Natural killer cell (primary cell): ENCODE measurements around the gene KNTC1. TPM values are rescaled to one million over a fixed set of nuclear protein-coding genes. Genes with fewer than 3 reads are reported as not detected.

Experiments
- ATAC-seq, 3 donors: fragments of 150-1000 bp in 2 of 3; fragments of 200-7000 bp in 1 of 3; cut with Tn5 transposase; 1 replicate in 1 of 3; 2 replicates in 2 of 3; pipeline ENCODE4 v1.10.0; 2021; ENCODE audit warnings: mild to moderate bottlenecking in 2 of 3, moderate library complexity in 2 of 3
- DNase-seq, 2 donors: peaks; one replicate each; pipeline versions ENCODE4 v3.0.0 to v3.0.0-alpha.2; 2013 to 2021; ENCODE audit warnings: mixed read lengths in 1 of 2
- H3K27ac ChIP-seq: one replicate; pipeline ENCODE4 v1.5.1; 2013; ENCODE audit warnings: mild to moderate bottlenecking, low read length
- H3K27me3 ChIP-seq: one replicate; pipeline ENCODE4 v1.6.1; 2013; ENCODE audit warnings: low read length; ENCODE audit not compliant: control insufficient read depth, insufficient read depth
- H3K36me3 ChIP-seq: one replicate; pipeline ENCODE4 v1.6.1; 2013; ENCODE audit warnings: low read length; ENCODE audit not compliant: control insufficient read depth, insufficient read depth
- H3K4me1 ChIP-seq: one replicate; pipeline ENCODE4 v1.6.1; 2013; ENCODE audit warnings: low read length; ENCODE audit not compliant: control insufficient read depth, insufficient read depth
- H3K4me3 ChIP-seq: one replicate; pipeline ENCODE4 v1.5.1; 2013; ENCODE audit warnings: low read length
- H3K9me3 ChIP-seq: one replicate; pipeline ENCODE4 v1.6.1; 2013; ENCODE audit warnings: low read length; ENCODE audit not compliant: control insufficient read depth, insufficient read depth
- H3K27ac Mint-ChIP-seq, 2 donors: one replicate each; pipeline ENCODE4 v1.8.0; 2022; ENCODE audit warnings: mild to moderate bottlenecking in 2 of 2, mixed read lengths in 2 of 2, moderate library complexity in 1 of 2
- H3K27me3 Mint-ChIP-seq, 2 donors: one replicate each; pipeline ENCODE4 v1.8.0; 2022; ENCODE audit warnings: low read depth in 2 of 2, mixed read lengths in 2 of 2
- H3K36me3 Mint-ChIP-seq: one replicate; pipeline ENCODE4 v1.8.0; 2022; ENCODE audit warnings: mixed read lengths
- H3K4me1 Mint-ChIP-seq, 2 donors: one replicate each; pipeline ENCODE4 v1.8.0; 2022; ENCODE audit warnings: mixed read lengths in 2 of 2
- H3K4me3 Mint-ChIP-seq: one replicate; pipeline ENCODE4 v1.8.0; 2022; ENCODE audit warnings: mild to moderate bottlenecking, moderate library complexity, mixed read lengths
- H3K9me3 Mint-ChIP-seq, 2 donors: one replicate each; pipeline ENCODE4 v1.8.0; 2022; ENCODE audit warnings: mixed read lengths in 2 of 2
- WGBS: methylation state at CpG from one replicate; pipeline ENCODE4 v1.1.7; 2013; ENCODE audit warnings: missing lambda C conversion rate; ENCODE audit not compliant: insufficient coverage; 5-methylcytosine and 5-hydroxymethylcytosine counted together
- intact Hi-C: fragments of 100-400 bp; cut with micrococcal nuclease; formaldehyde crosslinking; loops from one replicate; pipeline ENCODE4 v1.14.2; 2022
- total RNA-seq, 4 donors: library from RNA; stranded (reverse); fragments of 120-200 nt in 1 of 4; gene quantifications; one replicate each; pipeline versions ENCODE4 v1.2.3 to v1.2.4, GENCODE V29; 2013 to 2022
- TF ChIP-seq, protein P1 (sequence below): fragments of 200-600 bp; IDR thresholded peaks from one replicate; pipeline ENCODE4 v1.8.0; 2022; ENCODE audit warnings: antibody characterized with exemption

The KNTC1 gene
- total RNA-seq, 3 donors from 2014 or later (not counting 1 experiment from before 2014, with no cell fraction given): 31.3 to 33.8 (median 33.2) TPM

DNA sequence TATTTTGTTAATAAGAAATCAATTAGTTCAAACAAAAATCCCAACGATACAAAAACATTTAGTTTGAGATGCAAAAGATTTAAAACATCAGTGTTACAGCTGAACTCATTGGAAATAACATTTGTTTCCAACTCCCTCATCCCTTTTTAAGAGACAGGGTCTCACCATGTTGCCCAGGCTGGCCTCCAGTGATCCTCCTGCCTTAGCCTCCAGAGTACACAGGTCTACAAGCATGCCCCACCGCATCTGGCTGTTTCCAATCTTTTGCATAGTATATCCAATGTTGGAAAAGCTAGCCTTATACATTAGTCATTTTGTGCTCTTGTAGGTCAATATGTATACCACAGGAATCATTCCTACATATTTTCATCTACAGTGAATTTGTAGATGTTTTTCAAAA, 11.8 kb upstream of the KNTC1 start:
- intact Hi-C loops: no loop called here
- peak overlapping the region in 1 of 2 donors; percentile 64 for H3K27ac Mint-ChIP-seq

DNA sequence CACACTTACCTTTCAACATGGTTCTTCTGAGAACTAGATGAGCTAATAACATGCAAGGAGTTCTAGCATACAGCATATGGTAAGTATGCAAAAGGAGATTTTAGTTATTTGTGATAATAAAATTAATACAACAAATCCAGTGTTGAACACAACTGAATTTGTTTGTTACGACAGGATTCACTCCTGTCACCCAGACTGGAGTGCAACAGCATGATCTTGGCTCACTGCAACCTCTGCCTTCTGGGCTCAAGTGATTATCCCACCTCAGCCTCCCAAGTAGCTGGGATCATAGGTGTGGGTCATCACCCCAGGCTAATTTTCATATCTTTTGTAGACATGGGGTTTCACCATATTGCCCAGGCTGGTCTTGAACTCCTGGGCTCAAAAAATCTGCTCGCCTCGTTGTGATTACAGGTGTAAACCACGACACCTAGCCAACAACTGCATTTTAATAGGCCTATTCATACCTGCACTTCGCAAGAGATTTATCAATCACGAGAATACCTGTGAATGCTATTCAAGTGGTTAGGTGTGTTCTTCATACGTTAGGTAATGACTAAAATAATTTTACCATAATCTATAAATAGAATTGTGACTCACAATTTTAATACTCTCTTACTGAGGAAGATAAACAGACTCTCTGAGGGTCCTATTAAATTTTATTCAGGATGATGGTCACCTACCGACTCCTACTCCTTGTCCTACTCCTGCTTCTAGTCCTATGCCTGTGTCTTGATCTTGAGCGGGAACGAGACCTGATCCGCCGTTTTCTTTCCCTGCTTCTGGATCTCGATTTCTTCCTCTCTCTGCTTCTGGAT, 10.3 kb upstream of the KNTC1 start:
- no peak for DNase-seq
- Histone ChIP-seq H3K36me3 (peaks cover 92% of the 10 kb centered on the region), H3K27ac (no peak overlapping the region), H3K27me3 (no peaks in the 10 kb centered on the region), H3K4me3 (no peak overlapping the region), H3K9me3 (no peaks in the 10 kb centered on the region), H3K4me1 (no peaks in the 10 kb centered on the region)
- WGBS: 93% methylated on average over 10 of the region's 13 CpGs
- ATAC-seq: no peak
- H3K4me3 Mint-ChIP-seq: no peak overlapping the region
- intact Hi-C loops: no loop called here
- H3K36me3 Mint-ChIP-seq: peaks cover 42% of the 10 kb centered on the region
- peaks cover 10 to 25% of the 10 kb centered on the region in 2 donors for H3K4me1 Mint-ChIP-seq
- no peaks in the 10 kb centered on the region for H3K9me3 Mint-ChIP-seq
- TF ChIP-seq, protein P1, sequence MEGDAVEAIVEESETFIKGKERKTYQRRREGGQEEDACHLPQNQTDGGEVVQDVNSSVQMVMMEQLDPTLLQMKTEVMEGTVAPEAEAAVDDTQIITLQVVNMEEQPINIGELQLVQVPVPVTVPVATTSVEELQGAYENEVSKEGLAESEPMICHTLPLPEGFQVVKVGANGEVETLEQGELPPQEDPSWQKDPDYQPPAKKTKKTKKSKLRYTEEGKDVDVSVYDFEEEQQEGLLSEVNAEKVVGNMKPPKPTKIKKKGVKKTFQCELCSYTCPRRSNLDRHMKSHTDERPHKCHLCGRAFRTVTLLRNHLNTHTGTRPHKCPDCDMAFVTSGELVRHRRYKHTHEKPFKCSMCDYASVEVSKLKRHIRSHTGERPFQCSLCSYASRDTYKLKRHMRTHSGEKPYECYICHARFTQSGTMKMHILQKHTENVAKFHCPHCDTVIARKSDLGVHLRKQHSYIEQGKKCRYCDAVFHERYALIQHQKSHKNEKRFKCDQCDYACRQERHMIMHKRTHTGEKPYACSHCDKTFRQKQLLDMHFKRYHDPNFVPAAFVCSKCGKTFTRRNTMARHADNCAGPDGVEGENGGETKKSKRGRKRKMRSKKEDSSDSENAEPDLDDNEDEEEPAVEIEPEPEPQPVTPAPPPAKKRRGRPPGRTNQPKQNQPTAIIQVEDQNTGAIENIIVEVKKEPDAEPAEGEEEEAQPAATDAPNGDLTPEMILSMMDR: no peak
- H3K27me3 Mint-ChIP-seq: no peaks in the 10 kb centered on the region
- peak overlapping the region in 1 of 2 donors; percentile 62 for H3K27ac Mint-ChIP-seq

More for the DNA sequence above, 11.8 kb upstream of the KNTC1 start:
- Histone ChIP-seq H3K27ac (no peak overlapping the region), H3K36me3 (peaks cover 92% of the 10 kb centered on the region), H3K4me1 (no peaks in the 10 kb centered on the region), H3K4me3 (no peak overlapping the region), H3K9me3 (no peaks in the 10 kb centered on the region), H3K27me3 (no peaks in the 10 kb centered on the region)
- Mint-ChIP-seq H3K36me3 (peaks cover 28% of the 10 kb centered on the region), H3K4me1 (peaks cover 0 to 20% of the 10 kb centered on the region in 2 donors), H3K4me3 (no peak overlapping the region), H3K27me3 (no peaks in the 10 kb centered on the region), H3K9me3 (no peaks in the 10 kb centered on the region)
- WGBS: 92% methylated on average over 2 of the region's 2 CpGs
- ATAC-seq (no peak), DNase-seq (no peak)
- TF ChIP-seq, protein P1: no peak

DNA sequence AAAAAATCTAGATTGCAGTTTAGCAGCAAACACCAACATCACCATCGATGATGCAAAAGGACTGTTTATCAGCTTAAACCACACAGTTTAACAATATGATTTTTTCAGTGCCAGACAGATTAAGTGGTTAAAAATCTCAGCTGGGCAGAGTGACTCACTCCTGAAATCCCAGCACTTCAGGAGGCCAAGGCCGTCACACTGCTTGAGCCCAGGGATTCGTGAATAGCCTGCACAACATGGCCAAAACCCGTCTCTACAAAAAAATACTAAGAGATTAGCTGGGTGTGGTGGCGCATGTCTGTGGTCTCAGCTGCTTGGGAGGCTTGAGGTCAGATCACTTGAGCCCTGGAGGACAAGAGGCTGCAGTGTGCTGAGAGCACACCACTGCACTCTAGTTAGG, 9.2 kb upstream of the KNTC1 start:
- intact Hi-C loops: no loop called here
- TF ChIP-seq, protein P1: no peak
- peak in 1 of 3 donors; percentile 15 for ATAC-seq
- Mint-ChIP-seq H3K4me1 (peaks cover 16 to 32% of the 10 kb centered on the region in 2 donors), H3K27ac (peak overlapping the region in 1 of 2 donors; percentile 62), H3K27me3 (no peaks in the 10 kb centered on the region), H3K9me3 (no peaks in the 10 kb centered on the region), H3K4me3 (no peak overlapping the region), H3K36me3 (peaks cover 42% of the 10 kb centered on the region)
- 88% methylated on average over 5 of the region's 5 CpGs for WGBS
- H3K4me1 ChIP-seq: no peaks in the 10 kb centered on the region
- H3K27me3 ChIP-seq: no peaks in the 10 kb centered on the region
- no peaks in the 10 kb centered on the region for H3K9me3 ChIP-seq
- peaks cover 88% of the 10 kb centered on the region for H3K36me3 ChIP-seq
- no peak overlapping the region for H3K4me3 ChIP-seq
- no peak for DNase-seq
- H3K27ac ChIP-seq: no peak overlapping the region
